GM12878 (cell line): ENCODE measurements around the gene S100A11. TPM values are rescaled to one million over a fixed set of nuclear protein-coding genes. Genes with fewer than 3 reads are reported as not detected.

ENCODE experiments used
- ATAC-seq: fragments of 200-7000 bp; cut with Tn5 transposase; 3 replicates; pipeline ENCODE4 v1.9.1; 2020; ENCODE audit warnings: mild to moderate bottlenecking, moderate library complexity
- BruUV-seq: library from RNA; stranded (reverse); fragments of 400-500 nt; replicated peaks from 2 replicates; lab custom pipeline; 2021; lab: Mats Ljungman, UMichigan
- CTCF ChIA-PET: fragments of 300-600 bp; sonication (Branson Sonifier 250); formaldehyde crosslinking; extraction: SDS; loops from one replicate; lab custom pipeline; 2021; ENCODE audit warnings: inconsistent platforms; lab: Yijun Ruan, JAX
- POLR2A ChIA-PET: fragments of 350-600 bp; formaldehyde crosslinking; extraction: SDS; loops from one replicate; lab custom pipeline; 2021; ENCODE audit warnings: inconsistent platforms; lab: Charles Lee
- RAD21 ChIA-PET: fragments of 300-600 bp; sonication (Branson Sonifier 250); formaldehyde crosslinking; loops from one replicate; lab custom pipeline; 2023; ENCODE audit warnings: antibody characterized with exemption; ENCODE audit not compliant: unreplicated experiment; lab: Charles Lee
- SMC1A ChIA-PET: fragments of 300-600 bp; sonication (Branson Sonifier 250); formaldehyde crosslinking; loops from one replicate; lab custom pipeline; 2023; ENCODE audit not compliant: unreplicated experiment, uncharacterized antibody; lab: Charles Lee
- DNase-seq: peaks from one replicate; pipeline ENCODE4 v3.0.0-alpha.2; 2011; ENCODE audit warnings: low read depth, low spot score
- FAIRE-seq: peaks from 3 replicates; lab custom pipeline; 2011; peaks lifted over from hg19 to GRCh38; lab: Jason Lieb, UNC
- H2AFZ ChIP-seq: 2 replicates; pipeline ENCODE4 v1.6.0; 2011; ENCODE audit warnings: low read depth, low read length, control low read depth; ENCODE audit not compliant: control insufficient read depth
- H3K27ac ChIP-seq: 2 replicates; pipeline ENCODE4 v1.5.1; 2011; ENCODE audit warnings: control low read depth; ENCODE audit not compliant: control insufficient read depth, insufficient read depth
- H3K27me3 ChIP-seq, 2 experiments: replicated peaks in 1 of 2; 2 replicates each; pipeline versions ENCODE4 v1.6.0 to v1.6.1; 2011; ENCODE audit warnings: low read length in 1 of 2; ENCODE audit not compliant: control insufficient read depth in 2 of 2, insufficient read depth in 2 of 2
- H3K36me3 ChIP-seq, 2 experiments: 2 replicates each; pipeline ENCODE4 v1.5.1; 2011; ENCODE audit warnings: low read length in 1 of 2; ENCODE audit not compliant: control insufficient read depth in 2 of 2, insufficient read depth in 2 of 2
- H3K4me1 ChIP-seq: 2 replicates; pipeline ENCODE4 v1.6.1; 2011; ENCODE audit warnings: mild to moderate bottlenecking, low read length, moderate library complexity, mixed read lengths; ENCODE audit not compliant: control insufficient read depth, insufficient read depth
- H3K4me2 ChIP-seq: 2 replicates; pipeline ENCODE4 v1.6.0; 2011; ENCODE audit warnings: control low read depth; ENCODE audit not compliant: control insufficient read depth, insufficient read depth
- H3K4me3 ChIP-seq: fragments of 200-600 bp; sonication (generic); 2 replicates; pipeline ENCODE4 v1.5.1; 2016
- H3K79me2 ChIP-seq: 2 replicates; pipeline ENCODE4 v1.6.0; 2011; ENCODE audit warnings: low read length; ENCODE audit not compliant: control insufficient read depth, insufficient read depth
- H3K9ac ChIP-seq: 2 replicates; pipeline ENCODE4 v1.8.0; 2011; ENCODE audit warnings: low read length, control low read depth, mixed read lengths; ENCODE audit not compliant: control insufficient read depth, insufficient read depth
- H3K9me3 ChIP-seq: replicated peaks from 3 replicates; pipeline ENCODE4 v1.5.1; 2011; ENCODE audit warnings: mild to moderate bottlenecking, low read length; ENCODE audit not compliant: control insufficient read depth, insufficient read depth
- H4K20me1 ChIP-seq: 2 replicates; pipeline ENCODE4 v1.6.0; 2011; ENCODE audit not compliant: control insufficient read depth, insufficient read depth
- FOS ChIP-seq: IDR thresholded peaks from 3 replicates; pipeline ENCODE4 v1.6.1; 2011; ENCODE audit warnings: borderline replicate concordance; ENCODE audit not compliant: insufficient read length; ENCODE audit errors: extremely low read depth
- HCFC1 ChIP-seq: fragments of 150-350 bp; IDR thresholded peaks from 2 replicates; pipeline ENCODE4 v1.6.1; 2014; ENCODE audit warnings: low read length
- HDAC2 ChIP-seq: fragments of 200-600 bp; sonication (generic); IDR thresholded peaks from 2 replicates; pipeline ENCODE4 v1.6.1; 2017
- WGBS: methylation state at CpG from one replicate; pipeline ENCODE4 v1.1.6; 2016; ENCODE audit warnings: low lambda C conversion rate; ENCODE audit not compliant: insufficient replicate concordance, insufficient coverage; ENCODE audit errors: missing lambda C conversion rate; 5-methylcytosine and 5-hydroxymethylcytosine counted together
- in situ Hi-C: fragments of 300-500 bp; cut with MboI; formaldehyde crosslinking; loops from 9 replicates; pipeline ENCODE4 v1.14.3; 2018; ENCODE audit warnings: mixed read lengths
- intact Hi-C: fragments of 100-400 bp; cut with micrococcal nuclease; formaldehyde crosslinking; loops from one replicate; pipeline ENCODE4 v1.14.2; 2022; ENCODE audit not compliant: unreplicated experiment
- polyA plus RNA-seq, 11 experiments: library from polyadenylated mRNA; depleted of rRNA in 4 of 11; unstranded in 6 of 11; stranded (reverse) in 5 of 11; fragments of >200 nt; fragmentation: Nextera tagmentation in 4 of 11; fragmentation: Illumina TruSeq in 1 of 11; extraction: Ambion mirVana in 4 of 11; extraction: Trizol in 1 of 11; gene quantifications; 1 replicate in 1 of 11; 2 replicates in 10 of 11; pipeline versions ENCODE4 v1.2.1 to v1.2.3, GENCODE V29; 2011 to 2016; ENCODE audit warnings: inconsistent platforms in 2 of 11, missing spikeins in 2 of 11, low read depth in 1 of 11
- total RNA-seq, 4 experiments: library from RNA; depleted of rRNA in 3 of 4; stranded (reverse); fragments of >200 nt in 3 of 4; fragmentation: Illumina TruSeq in 1 of 4; extraction: Trizol in 1 of 4; gene quantifications; 2 replicates each; pipeline versions ENCODE4 v1.2.1 to v1.2.3, GENCODE V29; 2013 to 2021
- TF ChIP-seq, protein P1 (sequence below): fragments of 150-350 bp; IDR thresholded peaks from 2 replicates; pipeline ENCODE4 v1.6.1; 2014; ENCODE audit warnings: mild to moderate bottlenecking, low read depth, low read length

Gene S100A11
- total and polyA plus RNA-seq, 10 of the 15 experiments (the other 5 are each of a cell fraction or from before 2014, with no cell fraction given) = 9.0 to 134 (median 62.7) TPM

DNA sequence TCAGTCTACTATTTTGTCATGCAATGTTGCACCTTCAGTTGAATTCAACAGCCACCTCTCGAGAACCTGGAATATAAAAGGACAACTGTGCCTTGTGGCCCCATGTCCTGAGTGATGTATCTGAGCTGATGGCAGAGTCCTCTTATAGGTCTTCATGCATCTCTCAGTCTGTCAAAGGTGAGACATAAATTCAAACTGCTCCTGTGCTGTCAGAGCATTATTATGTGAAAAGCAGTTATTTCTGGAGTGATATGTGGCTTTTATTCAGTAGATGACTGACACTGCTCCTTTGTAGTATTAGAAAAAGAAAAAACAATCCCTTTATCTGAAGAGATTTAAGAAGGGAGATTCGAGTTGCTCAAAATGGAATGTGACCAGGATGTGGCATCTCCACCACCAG, 51.5 kb downstream of the S100A11 start:
- H3K27ac ChIP-seq = no peak overlapping the region
- SMC1A ChIA-PET = interaction anchor here (0.9 to 1.5 kb wide), 3 partner anchors 10 to 50 kb away, joined by 5 to 7 read pairs (median 5); no protein-coding TSS in a partner anchor
- H3K27me3 ChIP-seq = peaks cover 3 to 6% of the 10 kb centered on the region in 2 experiments; a peak in 3 of 4 replicates
- no peak for FAIRE-seq
- TF ChIP-seq HDAC2 (no peak), FOS (no peak), HCFC1 (no peak)
- TF ChIP-seq, protein P1, sequence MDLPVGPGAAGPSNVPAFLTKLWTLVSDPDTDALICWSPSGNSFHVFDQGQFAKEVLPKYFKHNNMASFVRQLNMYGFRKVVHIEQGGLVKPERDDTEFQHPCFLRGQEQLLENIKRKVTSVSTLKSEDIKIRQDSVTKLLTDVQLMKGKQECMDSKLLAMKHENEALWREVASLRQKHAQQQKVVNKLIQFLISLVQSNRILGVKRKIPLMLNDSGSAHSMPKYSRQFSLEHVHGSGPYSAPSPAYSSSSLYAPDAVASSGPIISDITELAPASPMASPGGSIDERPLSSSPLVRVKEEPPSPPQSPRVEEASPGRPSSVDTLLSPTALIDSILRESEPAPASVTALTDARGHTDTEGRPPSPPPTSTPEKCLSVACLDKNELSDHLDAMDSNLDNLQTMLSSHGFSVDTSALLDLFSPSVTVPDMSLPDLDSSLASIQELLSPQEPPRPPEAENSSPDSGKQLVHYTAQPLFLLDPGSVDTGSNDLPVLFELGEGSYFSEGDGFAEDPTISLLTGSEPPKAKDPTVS = no peak
- TF ChIP-seq, all 136 proteins: peak for 0
- ChIA-PET CTCF (interaction anchor here (0.7 to 6.2 kb wide), 4 partner anchors 15 to 52 kb away, joined by 3 to 49 read pairs (median 4); no protein-coding TSS in a partner anchor), POLR2A (no interaction called here), RAD21 (no interaction called here)
- Histone ChIP-seq H4K20me1 (no peaks in the 10 kb centered on the region), H2AFZ (no peak overlapping the region), H3K4me2 (no peak overlapping the region), H3K9me3 (no peaks in the 10 kb centered on the region), H3K9ac (no peak overlapping the region), H3K4me3 (no peak overlapping the region), H3K79me2 (no peaks in the 10 kb centered on the region), H3K4me1 (peaks cover 15% of the 10 kb centered on the region; the same call in 1 of the 2 replicates), H3K36me3 (no peaks in the 10 kb centered on the region)
- intact Hi-C loops (no loop called here), in situ Hi-C loops (no loop called here)
- no peak for ATAC-seq
- DNase-seq = no peak
- BruUV-seq = no TSS peak
- WGBS = 54% methylated on average over 2 of the region's 2 CpGs
